ENCODE results near the gene ZNF8.

Gene ZNF8

GRCh38 chr19:58300620-58301019, 21.9 kb downstream of the ZNF8 start:
- no peak for DNase-seq

DNA sequence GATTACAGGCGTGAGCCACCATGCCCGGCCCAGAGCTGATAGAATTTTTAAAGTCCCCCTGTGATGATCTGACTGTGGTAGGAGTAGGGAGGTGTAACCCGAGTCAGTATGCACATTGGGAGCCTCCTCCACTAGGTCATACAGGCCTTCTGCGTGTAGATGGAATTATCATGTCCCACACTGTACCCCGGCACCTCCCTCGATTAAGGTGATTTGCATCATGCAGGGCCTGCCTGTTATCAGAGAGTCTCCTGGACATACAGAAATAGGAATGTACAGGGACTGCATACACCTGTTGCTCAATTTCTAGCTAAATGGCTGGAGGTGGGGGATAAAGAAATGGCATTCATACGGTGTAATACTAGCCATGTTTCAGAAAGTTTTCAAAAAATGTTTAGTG, 25.5 kb downstream of the ZNF8 start:
- no peak for DNase-seq

DNA sequence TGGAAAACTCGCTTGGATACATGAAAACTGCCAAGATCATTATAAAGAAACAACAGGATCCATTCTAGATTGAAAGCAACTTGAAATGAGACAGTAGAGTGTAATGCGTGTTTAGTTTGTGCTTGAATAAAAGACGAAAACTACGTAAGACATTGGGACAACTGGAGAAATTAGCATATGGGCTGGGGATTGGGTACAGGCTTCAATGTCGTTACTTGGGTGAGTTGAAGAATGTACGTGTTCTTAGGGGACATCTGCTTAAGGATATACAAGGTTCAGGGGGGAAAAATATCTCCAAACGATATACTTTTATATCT, 26.0 kb downstream of the ZNF8 start:
- DNase-seq: no peak

GRCh38 chr19:58305065-58305931, 26.5 kb downstream of the ZNF8 start, which contains the start of gene ERVK3-1:
TSS of gene ERVK3-1 (plus strand) at chr19:58305377. CDS start at chr19:58312169, 6,792 bp downstream.
- peak; percentile 96 for DNase-seq

DNA sequence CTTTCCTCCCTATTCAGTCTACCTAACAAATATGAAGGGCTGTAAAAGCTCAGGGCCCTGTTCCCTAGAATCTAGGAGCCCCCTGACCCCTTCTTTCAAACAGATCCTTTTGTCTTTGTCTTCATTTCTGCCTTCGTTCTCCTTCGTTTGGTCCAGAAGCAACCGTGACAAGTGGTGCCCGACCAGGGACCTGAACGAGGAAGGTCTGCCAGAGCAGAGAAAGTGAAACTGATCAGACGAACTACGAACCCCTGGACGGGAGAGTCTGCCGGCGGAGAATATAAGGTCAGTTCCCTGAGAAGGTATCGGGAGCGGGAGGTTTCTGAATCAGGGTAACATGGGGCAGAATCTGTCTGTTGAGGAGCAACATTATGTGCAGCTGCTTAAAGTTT, 27.2 kb downstream of the ZNF8 start:
- peak in 1 of 2 donors; percentile 35 for DNase-seq

GRCh38 chr19:58307736-58308135, 29.0 kb downstream of the ZNF8 start:
- DNase-seq: no peak

- peak in 1 of 2 donors; percentile 31 for DNase-seq
Observed at GRCh38 chr19:58310685-58311084, 31.9 kb downstream of the ZNF8 start.

DNA sequence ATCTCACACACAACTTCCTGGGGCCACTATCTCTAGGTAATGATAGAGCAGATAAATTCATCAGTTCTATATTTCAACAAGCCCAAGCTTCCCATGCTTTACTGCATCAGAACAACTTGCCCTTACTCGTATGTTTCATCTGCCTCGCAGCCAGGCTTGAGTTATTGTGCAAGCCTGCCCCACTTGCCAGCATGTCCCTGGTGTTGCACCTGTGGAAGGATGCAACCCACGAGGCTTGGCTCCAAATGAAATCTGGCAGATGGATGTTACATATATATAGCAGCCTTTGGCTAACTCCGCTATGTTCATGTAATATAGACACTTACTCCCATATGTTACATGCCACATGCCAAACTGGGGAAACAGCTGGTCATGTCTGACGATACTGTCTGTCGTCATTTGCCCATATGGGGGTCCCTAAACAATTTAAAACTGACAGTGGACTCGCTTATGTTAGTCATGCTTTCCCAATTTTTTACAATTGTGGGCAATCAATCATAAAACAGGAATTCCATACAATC, 32.6 kb downstream of the ZNF8 start:
- no peak for DNase-seq

GRCh38 chr19:58315580-58315979, 36.8 kb downstream of the ZNF8 start:
- no peak for DNase-seq

- DNase-seq: no peak
Observed at GRCh38 chr19:58317476-58318072, 38.8 kb downstream of the ZNF8 start.

GRCh38 chr19:58318297-58318696, 39.5 kb downstream of the ZNF8 start:
- no peak for DNase-seq

DNA sequence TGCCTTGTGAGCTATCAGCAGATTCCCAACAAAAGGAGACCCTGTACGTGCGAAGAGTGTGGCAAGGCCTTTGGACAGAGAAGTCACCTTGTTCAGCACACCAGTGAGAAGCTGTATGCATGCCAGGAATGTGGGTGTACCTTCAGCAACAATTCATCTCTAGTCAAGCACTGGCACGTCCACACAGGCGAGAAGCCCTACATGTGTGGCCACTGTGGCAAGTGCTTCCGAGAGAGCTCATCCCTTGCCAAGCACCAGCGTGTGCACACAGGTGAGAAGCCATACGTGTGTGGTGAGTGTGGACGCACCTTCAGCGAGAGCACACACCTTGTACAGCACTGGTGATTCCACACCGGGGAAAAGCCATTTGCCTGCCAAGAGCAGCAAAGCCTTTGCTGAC, 40.5 kb downstream of the ZNF8 start:
- DNase-seq: no peak

DNA sequence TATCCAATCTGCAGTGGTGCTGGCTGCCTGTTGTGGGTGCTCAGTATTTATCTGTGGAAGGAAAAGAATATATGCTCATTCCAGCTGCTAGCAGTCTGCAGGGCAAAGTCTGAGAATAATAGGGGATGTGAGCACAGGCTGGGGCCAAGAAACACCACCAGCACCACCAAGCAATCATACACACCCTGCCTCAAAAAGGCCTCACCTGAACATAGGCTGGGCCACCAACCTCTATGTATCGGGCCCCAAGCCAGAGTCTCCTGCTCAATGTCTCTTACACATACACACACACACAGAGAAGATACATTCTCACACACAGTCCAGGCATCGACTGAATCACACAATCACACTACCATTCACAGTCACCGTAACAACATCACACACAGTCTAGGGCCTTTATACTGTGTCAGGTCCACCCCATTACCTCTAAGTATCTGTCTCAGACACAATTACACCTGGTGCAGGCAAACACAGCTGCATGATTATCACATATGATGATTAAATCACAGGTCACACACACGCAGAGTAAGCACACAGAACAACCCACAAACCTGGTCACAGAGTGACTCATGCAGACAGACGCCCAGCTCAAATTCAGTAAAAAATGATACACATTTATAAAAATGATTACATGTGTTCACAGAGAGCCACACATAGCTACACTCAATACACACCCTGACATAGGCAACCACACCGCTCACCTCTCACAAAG, 46.7 kb downstream of the ZNF8 start:
- no peak for DNase-seq

- no peak for DNase-seq
Observed at GRCh38 chr19:58326501-58326913, 47.8 kb downstream of the ZNF8 start.

DNA sequence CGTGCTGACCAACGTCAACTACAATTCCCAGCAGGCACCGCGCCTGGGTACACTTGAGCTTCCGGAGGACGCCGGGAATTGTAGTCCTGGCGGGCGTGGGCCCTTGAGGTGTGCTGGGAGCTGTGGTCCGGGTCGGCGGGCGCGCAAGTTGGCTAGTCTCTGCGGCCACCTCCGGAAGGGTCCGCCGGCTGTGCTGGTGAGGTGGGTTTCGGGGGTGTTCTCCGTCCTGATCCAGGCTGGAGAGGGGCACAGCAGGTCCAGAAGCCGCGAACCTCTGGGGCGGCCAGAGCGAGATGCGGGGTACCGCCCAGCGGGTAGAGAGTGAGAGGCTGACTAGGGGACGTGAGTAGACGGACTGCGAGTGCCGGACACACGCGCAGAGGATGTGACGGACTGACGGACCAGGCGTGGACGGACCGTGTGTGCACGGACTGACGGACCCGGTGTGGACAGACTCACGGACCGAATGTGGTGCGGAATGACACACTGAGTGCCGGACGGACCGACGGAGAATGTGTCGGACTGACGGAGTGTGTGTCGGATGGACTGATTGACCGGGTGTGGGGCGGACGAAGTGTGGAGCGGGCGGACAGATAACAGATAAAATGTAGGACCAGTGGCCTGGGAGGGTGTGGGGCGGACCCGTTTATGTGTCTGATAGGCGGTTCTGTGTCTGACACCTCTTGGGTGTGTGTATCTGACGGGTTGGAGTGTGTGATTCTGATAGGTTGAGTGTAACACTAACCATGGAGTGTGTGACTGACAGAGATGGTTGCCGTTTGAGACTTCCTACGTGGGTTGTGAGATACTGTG, 48.4 kb downstream of the ZNF8 start, which contains the start of gene ZSCAN22:
Gene ZSCAN22, plus strand, starts transcription at position 81 of the 813 bp plus-strand sequence. CDS start 7,809 bp downstream, outside the sequence.
- DNase-seq: peak; percentile 89 to 92

- peak in 1 of 2 donors; percentile 15 for DNase-seq
Observed at GRCh38 chr19:58328999-58329398, 50.2 kb downstream of the ZNF8 start.

DNA sequence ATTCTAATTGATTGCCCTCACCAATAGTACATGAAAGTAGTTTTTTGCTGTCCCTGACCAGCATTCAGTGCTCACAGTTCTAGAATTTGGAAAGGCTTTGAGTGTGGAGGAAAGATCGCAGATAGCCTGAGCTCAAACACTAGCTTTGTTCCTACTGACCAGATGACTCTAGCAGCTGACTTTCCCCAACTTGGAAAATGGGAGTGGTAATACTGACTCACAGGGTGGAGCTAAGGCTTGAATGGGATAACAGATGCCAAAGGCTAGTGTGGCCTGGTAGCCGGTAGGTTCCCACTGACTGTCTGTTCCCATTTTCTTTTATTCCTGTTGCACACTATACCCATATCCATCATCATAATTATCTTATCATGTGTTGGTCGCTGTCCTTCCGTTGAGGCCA, 51.7 kb downstream of the ZNF8 start:
- no peak for DNase-seq

DNA sequence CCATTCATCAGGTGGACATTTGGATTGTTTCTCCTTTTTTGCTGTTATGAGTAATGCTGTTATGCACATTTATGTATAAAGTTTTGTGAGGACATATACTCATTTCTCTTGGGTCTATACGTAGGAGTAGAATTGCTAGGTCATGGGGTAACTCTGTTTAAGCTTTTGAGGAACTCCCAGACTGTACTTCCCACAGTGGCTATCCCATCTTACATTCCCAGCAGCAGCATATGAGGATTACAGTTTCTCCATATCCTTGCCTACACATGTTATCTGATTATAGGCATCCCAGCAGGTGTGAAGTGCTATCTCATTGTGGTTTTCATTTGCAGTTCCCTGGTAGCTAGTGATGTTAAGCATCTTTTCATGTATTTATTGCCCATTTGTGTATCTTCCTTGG, 53.9 kb downstream of the ZNF8 start:
- DNase-seq: no peak

- DNase-seq: no peak
Observed at GRCh38 chr19:58334691-58335249, 56.0 kb downstream of the ZNF8 start.

DNA sequence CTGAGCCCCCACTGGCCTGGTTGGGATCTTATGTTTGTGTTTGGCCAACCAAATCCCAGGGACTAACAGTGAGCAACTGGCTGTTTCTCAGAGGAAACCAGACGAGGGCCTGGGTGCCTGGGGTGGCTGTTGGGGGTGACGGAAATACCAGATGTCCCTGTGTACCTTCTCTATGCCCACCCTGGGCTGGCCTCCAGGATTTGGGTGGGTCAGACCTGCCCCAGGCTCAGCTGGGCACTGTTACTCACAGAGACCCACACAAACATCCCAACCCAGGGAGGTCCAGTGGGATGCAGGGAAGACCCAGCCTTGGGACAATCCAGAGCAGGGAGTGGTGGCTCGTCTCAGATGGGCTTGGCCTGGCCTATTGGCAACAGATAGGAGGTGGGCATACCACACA, 56.9 kb downstream of the ZNF8 start:
- DNase-seq: no peak

DNA sequence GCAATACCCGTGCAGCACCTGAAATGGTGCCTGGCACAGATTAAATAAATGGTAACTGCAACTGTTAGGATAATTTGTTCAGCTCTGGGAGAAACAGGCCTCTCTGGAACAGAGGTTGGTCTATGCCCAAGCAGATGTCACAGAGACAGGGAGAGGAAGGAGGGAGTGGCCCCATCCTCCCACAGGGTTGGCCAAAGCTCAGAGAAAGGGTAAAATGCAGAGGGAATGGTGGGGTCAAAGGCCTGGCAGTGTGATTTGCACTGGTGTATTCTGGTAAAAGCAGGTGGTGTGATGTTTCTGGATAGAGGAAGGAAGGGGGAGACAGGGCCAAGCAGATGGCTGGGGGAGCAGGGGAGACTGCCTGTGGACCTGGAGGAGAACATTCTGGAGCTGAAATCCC, 57.5 kb downstream of the ZNF8 start:
- DNase-seq: no peak

DNA sequence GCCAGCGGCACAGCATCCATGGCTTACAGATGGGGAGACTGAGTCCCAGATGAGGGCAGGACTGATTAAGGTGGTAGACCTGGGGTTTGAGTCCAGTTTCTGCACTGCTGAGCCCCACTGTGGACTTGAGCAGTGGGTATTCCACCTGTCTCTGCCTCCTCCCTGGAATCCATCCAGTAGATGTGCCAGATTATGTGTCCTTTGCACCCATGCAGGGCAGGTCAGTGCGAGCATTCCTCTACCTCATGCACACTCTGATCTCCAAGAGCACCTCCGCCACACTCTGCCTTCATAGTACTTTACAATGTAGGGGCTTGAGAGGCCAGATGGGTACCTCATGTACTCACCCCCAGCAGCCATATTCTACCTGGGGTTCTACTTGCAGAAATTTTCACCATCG, 58.1 kb downstream of the ZNF8 start:
- DNase-seq: no peak
